DMS 273 (cell line): ENCODE results near the gene HIP1.
"Not testable (repeated sequence)": the region's sequence is repeated elsewhere in the genome, so short reads cannot be mapped to it uniquely, and the experiment has no call there.

Experiments
- DNase-seq: peaks from one replicate; lab custom pipeline; 2025; ENCODE audit not compliant: unreplicated experiment; lab: John Stamatoyannopoulos, UW

The HIP1 gene

GRCh38 chr7:75534727-75535307 is 203.9 kb downstream of the HIP1 start:
- no peak for DNase-seq

DNA sequence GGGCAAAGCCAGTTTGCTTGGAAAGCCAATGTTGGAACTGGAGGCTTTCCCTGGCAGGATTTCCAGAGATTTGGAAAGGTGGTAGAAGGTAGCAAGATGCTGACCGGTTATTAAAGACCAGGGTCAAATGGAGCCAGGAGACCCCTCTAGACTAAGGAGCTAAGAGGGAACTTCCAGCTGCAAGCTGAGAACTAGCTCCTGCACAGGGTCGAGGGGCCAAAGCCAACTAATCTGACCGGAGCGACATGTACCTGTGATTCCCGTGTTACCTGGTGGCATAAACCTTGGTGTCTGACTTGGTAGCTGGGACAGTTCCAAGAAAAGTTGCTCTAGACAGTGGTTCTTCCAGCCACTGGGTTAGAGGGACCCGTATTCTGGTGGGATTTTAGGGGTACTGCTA is 204.8 kb downstream of the HIP1 start:
- DNase-seq, result no peak

DNA sequence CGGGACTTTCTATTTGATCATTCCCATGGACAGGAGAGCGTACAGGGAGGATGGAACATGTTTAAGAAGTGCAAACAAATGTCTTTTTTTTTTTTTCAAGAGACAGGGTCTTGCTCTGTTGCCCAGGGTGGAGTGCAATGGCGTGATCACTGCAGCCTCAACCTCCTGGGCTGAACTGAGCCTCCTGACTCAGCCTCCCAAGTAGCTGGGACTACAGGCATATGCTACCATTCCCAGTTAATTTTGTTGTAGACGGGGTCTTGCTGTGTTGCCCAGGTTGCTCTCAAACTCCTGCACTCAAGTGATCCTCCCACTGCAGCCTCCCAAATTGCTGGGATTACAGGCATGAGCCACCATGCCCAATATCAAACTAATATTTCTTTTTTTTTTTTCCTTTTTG is 206.1 kb downstream of the HIP1 start:
- no peak for DNase-seq

DNA sequence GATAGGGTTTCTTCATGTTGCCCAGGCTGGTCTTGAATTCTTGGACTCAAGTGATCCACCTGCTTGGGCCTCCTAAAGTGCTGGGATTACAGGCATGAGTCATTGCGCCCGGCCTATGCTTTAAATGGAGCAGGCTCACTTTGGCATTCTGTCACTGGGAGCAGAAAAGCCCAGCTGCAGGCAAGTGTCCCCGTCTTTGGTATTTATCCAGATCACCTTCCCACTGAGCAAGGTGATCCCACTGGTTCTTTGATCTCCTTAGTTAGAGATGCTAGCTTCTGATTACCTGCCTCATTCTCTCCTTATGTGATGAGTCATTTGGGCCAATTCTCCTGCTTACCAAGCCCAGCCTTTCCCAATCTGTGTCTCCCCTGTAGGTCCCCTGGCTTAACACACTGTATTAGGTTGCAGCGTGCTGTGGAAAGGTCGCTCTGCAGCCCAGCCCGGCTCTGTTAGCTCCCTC is 207.4 kb downstream of the HIP1 start:
- peak; percentile 37 for DNase-seq

DNA sequence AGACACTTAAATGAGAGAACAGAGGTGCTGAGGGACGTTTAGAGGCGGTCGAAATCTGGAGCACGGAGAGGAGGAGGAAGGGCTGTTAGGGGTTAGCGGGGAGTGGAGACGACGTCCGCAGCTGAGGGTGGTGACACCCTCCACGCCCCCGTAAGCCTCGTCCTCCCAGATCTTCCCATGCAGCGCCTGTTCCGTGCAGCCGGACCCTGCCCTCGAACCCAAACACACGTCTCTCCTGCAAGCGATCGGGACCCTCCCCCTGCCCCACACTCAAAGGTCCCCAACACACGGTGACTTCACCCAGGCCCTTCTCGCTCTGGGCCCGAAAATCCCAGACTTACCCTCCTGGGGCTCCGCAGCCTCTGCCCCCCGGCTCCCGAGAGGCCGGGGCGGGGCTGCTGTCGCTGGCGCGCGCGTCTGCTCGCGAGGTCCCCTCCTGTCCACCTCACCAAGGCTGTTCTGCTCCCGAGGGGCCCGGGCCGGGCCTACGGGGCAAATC is 211.5 kb downstream of the HIP1 start:
- peak; percentile 60 for DNase-seq

GRCh38 chr7:75521727-75522126 is 217.0 kb downstream of the HIP1 start:
- DNase-seq, result not testable (repeated sequence)

DNA sequence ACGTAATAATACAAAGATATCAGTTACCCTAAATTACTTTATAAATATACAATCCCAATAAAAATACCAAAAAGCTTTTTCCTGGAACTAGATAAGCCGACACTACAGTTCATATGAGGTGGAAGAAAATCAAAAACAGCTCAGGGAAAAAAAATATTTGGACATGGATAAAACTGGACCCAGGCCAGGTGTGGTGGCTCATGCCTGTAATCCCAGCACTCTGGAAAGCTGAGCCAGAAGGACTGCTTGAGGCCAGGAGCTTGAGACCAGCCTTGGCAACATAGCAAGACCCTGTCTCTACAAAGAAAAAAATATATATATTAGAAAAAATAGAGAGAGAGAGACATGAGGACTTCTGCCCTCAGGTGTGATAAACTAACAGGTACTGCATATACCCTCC is 219.9 kb downstream of the HIP1 start:
- not testable (repeated sequence) for DNase-seq

GRCh38 chr7:75509033-75509432 is 229.7 kb downstream of the HIP1 start:
- not testable (repeated sequence) for DNase-seq

GRCh38 chr7:75492020-75492419 is 246.7 kb downstream of the HIP1 start, which contains the start of gene SPDYE5:
Gene SPDYE5, plus strand, starts transcription at chr7:75492320. Its CDS starts 1,728 bp downstream, at chr7:75494048.
- DNase-seq, result not testable (repeated sequence)

GRCh38 chr7:75485979-75486643 is 252.6 kb downstream of the HIP1 start, which contains the start of gene POM121C:
Gene POM121C, minus strand, starts transcription at chr7:75486299. Its CDS starts 44,803 bp downstream, at chr7:75441496.
- DNase-seq, result peak; percentile 98

DNA sequence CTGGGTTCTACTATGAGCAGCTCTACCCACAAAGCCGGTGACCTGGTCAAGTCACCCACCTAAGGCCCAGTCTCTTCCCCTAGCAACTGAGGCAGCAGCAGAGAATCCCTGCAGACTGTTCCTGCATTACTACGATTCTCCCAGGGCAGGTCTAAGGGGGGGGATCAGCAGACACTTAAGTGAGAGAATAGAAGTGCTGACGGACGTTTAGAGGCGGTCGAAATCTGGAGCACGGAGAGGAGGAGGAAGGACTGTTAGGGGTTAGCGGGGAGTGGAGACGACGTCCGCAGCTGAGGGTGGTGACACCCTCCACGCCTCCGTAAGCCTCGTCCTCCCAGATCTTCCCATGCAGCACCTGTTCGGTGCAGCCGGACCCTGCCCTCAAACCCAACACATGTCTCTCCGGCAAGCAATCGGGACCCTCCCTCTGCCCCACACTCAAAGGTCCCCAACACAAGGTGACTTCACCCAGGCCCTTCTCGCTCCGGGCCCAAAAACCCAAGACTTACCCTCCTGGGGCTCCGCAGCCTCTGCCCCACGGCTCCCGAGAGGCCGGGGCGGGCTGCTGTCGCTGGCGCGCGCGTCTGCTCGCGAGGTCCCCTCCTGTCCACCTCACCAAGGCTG is 253.3 kb downstream of the HIP1 start:
- not testable (repeated sequence) for DNase-seq
